Endothelial cell of umbilical vein (primary cell): Measurements from ENCODE around the gene RPS19.
A peak's percentile ranks its signal among the peaks of the same experiment; 100 is the strongest.

Source experiments
- CTCF ChIP-seq, 2 donors: IDR thresholded peaks; 1 replicate in 1 of 2; 2 replicates in 1 of 2; pipeline ENCODE4 v1.5.1; 2011; ENCODE audit warnings: low read length in 2 of 2, mild to moderate bottlenecking in 2 of 2, moderate library complexity in 2 of 2, control low read depth in 1 of 2, inconsistent platforms in 1 of 2, low read depth in 1 of 2; ENCODE audit not compliant: insufficient read depth in 1 of 2; ENCODE audit errors: extremely low read depth in 1 of 2
- GATA2 ChIP-seq: IDR thresholded peaks from 2 replicates; pipeline ENCODE4 v1.7.0; 2011; ENCODE audit warnings: low read depth, mild to moderate bottlenecking, moderate library complexity, mixed read lengths, low read length; ENCODE audit not compliant: insufficient read length, insufficient read depth
- JUN ChIP-seq: IDR thresholded peaks from 2 replicates; pipeline ENCODE4 v1.6.1; 2011; ENCODE audit warnings: borderline replicate concordance, low read depth; ENCODE audit not compliant: insufficient read length, insufficient read depth
- POLR2A ChIP-seq: IDR thresholded peaks from 2 replicates; pipeline ENCODE4 v1.6.1; 2012; ENCODE audit warnings: low read depth, mild to moderate bottlenecking, control low read depth, low read length
- POLR2AphosphoS5 ChIP-seq: IDR thresholded peaks from 2 replicates; pipeline ENCODE4 v1.6.1; 2012; ENCODE audit warnings: low read depth, mild to moderate bottlenecking, control low read depth, low read length, moderate library complexity; ENCODE audit not compliant: insufficient read depth
- TF ChIP-seq, protein P1 (sequence below): IDR thresholded peaks from 2 replicates; pipeline ENCODE4 v1.6.1; 2011; ENCODE audit not compliant: insufficient read depth, insufficient read length

- TF ChIP-seq CTCF (IDR thresholded peaks at IDR 0.05; ENCODE audit: extremely low read depth in 1 of 2, insufficient read depth in 1 of 2, low read depth in 1 of 2, low read length in 2 of 2), result no peak
- peak; percentile 46 for TF ChIP-seq POLR2A
- no peak for TF ChIP-seq POLR2AphosphoS5
- TF ChIP-seq, protein P1, sequence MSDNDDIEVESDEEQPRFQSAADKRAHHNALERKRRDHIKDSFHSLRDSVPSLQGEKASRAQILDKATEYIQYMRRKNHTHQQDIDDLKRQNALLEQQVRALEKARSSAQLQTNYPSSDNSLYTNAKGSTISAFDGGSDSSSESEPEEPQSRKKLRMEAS, result no peak
- TF ChIP-seq JUN, result no peak
- TF ChIP-seq GATA2, result no peak
Observed at GRCh38 chr19:41869374-41869955, 9.4 kb downstream of the RPS19 start.
